ENCODE data around the gene DFFA.
"Not testable (repeated sequence)": the region's sequence is repeated elsewhere in the genome, so short reads cannot be mapped to it uniquely, and the experiment has no call there.

DFFA gene

DNA sequence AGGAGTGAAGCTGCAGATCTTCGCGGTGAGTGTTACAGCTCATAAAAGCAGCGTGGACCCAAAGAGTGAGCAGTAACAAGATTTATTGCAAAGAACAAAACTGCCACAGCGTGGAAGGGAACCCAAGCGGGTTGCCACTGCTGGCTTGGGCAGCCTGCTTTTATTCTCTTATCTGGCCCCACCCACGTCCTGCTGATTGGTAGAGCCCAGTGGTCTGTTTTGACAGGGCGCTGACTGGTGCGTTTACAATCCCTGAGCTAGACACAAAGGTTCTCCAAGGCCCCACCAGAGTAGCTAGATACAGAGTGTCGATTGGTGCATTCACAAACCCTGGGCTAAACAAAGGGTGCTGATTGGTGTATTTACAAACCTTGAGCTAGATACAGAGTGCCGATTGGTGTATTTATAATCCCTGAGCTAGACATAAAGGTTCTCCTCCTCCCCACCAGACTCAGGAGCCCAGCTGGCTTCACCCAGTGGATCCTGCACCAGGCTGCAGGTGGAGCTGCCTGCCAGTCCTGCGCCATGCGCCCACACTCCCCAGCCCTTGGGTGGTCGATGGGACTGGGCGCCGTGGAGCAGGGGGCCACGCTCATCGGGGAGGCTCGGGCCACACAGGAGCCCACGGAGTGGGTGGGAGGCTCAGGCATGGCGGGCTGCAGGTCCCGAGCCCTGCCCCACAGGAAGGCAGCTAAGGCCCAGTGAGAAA is 46.3 kb downstream of the DFFA start:
- not testable (repeated sequence) for FAIRE-seq

GRCh38 chr1:10424651-10425050 is 47.7 kb downstream of the DFFA start:
- no peak for FAIRE-seq

DNA sequence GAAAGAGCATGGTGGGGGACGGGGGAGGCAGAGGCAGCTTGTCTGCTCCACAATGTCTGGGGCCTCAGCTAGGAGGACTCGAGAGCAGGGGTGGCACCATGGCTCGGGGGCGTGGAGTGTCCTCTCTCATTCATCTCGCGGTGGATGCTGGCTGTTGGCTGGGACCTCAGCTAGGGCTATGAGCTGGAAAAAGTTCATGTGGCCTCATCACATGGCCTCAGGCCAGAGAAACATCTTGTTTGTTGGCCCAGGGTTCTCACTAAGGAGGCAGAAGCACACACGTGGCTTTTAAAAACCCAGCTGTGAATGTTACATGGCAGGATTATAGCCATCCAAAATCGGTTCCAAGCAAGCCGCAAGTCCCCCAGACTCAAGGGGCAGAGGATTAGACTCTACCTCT is 48.3 kb downstream of the DFFA start:
- FAIRE-seq, result no peak

- FAIRE-seq, result no peak
Measured at GRCh38 chr1:10421637-10422036, 50.7 kb downstream of the DFFA start.

DNA sequence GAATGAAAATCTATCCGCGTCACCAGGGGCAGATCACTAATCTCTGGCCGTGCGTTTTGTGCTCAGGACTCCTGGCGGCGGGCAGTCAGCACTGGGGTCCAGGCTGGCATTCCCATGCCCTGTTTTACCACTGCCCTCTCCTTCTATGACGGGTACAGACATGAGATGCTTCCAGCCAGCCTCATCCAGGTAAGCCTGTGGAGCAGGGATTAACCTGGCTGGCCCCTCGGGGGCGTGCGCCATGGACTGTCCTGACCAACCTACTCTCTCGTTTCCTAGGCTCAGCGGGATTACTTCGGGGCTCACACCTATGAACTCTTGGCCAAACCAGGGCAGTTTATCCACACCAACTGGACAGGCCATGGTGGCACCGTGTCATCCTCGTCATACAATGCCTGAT is 53.0 kb downstream of the DFFA start:
- FAIRE-seq, result no peak

- FAIRE-seq, result not testable (repeated sequence)
Measured at GRCh38 chr1:10418741-10419140, 53.6 kb downstream of the DFFA start.

GRCh38 chr1:10415967-10416366 is 56.4 kb downstream of the DFFA start:
- FAIRE-seq, result not testable (repeated sequence)

DNA sequence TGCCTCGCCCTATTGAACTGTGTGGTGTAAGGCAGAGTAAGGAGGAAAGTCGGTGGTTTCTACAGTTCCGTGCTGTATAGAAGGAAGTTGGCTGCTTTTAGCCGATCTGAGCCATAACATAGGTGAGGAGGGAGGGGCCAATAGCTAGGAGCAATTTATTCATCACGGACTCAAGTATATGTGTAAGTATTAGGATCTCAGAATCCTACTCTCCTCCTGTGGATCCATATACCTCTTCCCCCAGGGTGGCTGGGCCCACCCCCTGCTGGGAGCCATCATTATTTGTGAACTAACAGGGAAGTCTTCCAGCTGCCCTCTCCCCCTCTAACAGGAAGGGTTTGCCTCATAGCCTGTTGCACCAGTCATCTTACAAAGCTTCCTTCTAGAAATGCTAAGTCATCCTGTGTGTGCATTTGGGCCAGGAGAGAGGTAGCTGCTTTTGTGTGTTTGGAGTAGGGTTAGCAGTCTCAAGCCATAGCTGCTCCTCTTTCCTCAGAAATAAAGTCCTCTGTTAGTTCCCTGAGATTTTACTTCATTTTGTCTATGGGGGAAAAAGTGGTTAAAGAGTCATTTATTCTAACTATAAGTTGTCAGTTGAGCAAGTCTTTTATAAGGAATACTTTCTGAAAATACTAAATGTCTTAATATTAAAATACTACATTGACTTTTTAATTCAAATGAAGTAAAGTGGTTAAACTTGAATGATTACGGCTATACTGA is 57.0 kb downstream of the DFFA start:
- peak; percentile 21 for FAIRE-seq

GRCh38 chr1:10407201-10407600 is 65.1 kb downstream of the DFFA start:
- FAIRE-seq, result no peak
